Endothelial cell (in vitro differentiated cells): ENCODE results near the gene WDFY4. TPM values are rescaled to one million over a fixed set of nuclear protein-coding genes. Genes with fewer than 3 reads are reported as not detected.

Source experiments
- DNase-seq: peaks from one replicate; pipeline ENCODE4 v3.0.0; 2021; ENCODE audit warnings: low spot score
- H3K27ac Mint-ChIP-seq: one replicate; pipeline ENCODE4 v1.8.0; 2021; ENCODE audit warnings: mixed read lengths, inconsistent platforms; ENCODE audit not compliant: unreplicated experiment
- H3K27me3 Mint-ChIP-seq: one replicate; pipeline ENCODE4 v1.8.0; 2021; ENCODE audit warnings: mild to moderate bottlenecking, moderate library complexity, mixed read lengths, inconsistent platforms; ENCODE audit not compliant: unreplicated experiment
- H3K36me3 Mint-ChIP-seq: one replicate; pipeline ENCODE4 v1.8.0; 2021; ENCODE audit warnings: mild to moderate bottlenecking, low read depth, mixed read lengths, inconsistent platforms; ENCODE audit not compliant: unreplicated experiment
- H3K4me1 Mint-ChIP-seq: one replicate; pipeline ENCODE4 v1.8.0; 2021; ENCODE audit warnings: mild to moderate bottlenecking, mixed read lengths, inconsistent platforms; ENCODE audit not compliant: unreplicated experiment
- H3K4me3 Mint-ChIP-seq: one replicate; pipeline ENCODE4 v1.8.0; 2021; ENCODE audit warnings: mild to moderate bottlenecking, mixed read lengths, inconsistent platforms; ENCODE audit not compliant: unreplicated experiment
- H3K9me3 Mint-ChIP-seq: one replicate; pipeline ENCODE4 v1.8.0; 2021; ENCODE audit warnings: mixed read lengths, inconsistent platforms; ENCODE audit not compliant: unreplicated experiment
- CTCF ChIP-seq: fragments of 200-600 bp; sonication (generic); IDR thresholded peaks from one replicate; pipeline ENCODE4 v1.5.0; 2021; ENCODE audit warnings: antibody characterized with exemption; ENCODE audit not compliant: unreplicated experiment
- total RNA-seq: library from RNA; stranded (reverse); fragmentation: NEBNext Ultra II Directional; extraction: Animal tissue kit (Norgen Biotek cat#: 25700); gene quantifications from one replicate; pipeline ENCODE4 v1.2.1, GENCODE V29; 2021; ENCODE audit not compliant: unreplicated experiment

Gene WDFY4
- total RNA-seq, 1 donor from 2014 or later, result 0.54 TPM

GRCh38 chr10:48790457-48791044, 105.9 kb downstream of the WDFY4 start:
- H3K4me1 Mint-ChIP-seq, result no peaks in the 10 kb centered on the region
- no peaks in the 10 kb centered on the region for H3K9me3 Mint-ChIP-seq
- no peaks in the 10 kb centered on the region for H3K36me3 Mint-ChIP-seq
- DNase-seq, result no peak
- H3K27me3 Mint-ChIP-seq, result no peaks in the 10 kb centered on the region
- no peak for TF ChIP-seq CTCF
- no peak overlapping the region for H3K4me3 Mint-ChIP-seq
- H3K27ac Mint-ChIP-seq, result no peak overlapping the region

- H3K9me3 Mint-ChIP-seq, result no peaks in the 10 kb centered on the region
- H3K27me3 Mint-ChIP-seq, result no peaks in the 10 kb centered on the region
- no peak for TF ChIP-seq CTCF
- no peak overlapping the region for H3K4me3 Mint-ChIP-seq
- no peaks in the 10 kb centered on the region for H3K4me1 Mint-ChIP-seq
- H3K27ac Mint-ChIP-seq, result no peak overlapping the region
- no peaks in the 10 kb centered on the region for H3K36me3 Mint-ChIP-seq
- no peak for DNase-seq
Measured at GRCh38 chr10:48791267-48791928, 106.7 kb downstream of the WDFY4 start.

- Mint-ChIP-seq H3K4me1 (no peaks in the 10 kb centered on the region), H3K9me3 (no peaks in the 10 kb centered on the region), H3K4me3 (no peak overlapping the region), H3K36me3 (no peaks in the 10 kb centered on the region), H3K27ac (no peak overlapping the region), H3K27me3 (no peaks in the 10 kb centered on the region)
- DNase-seq, result no peak
- no peak for TF ChIP-seq CTCF
Measured at GRCh38 chr10:48792121-48792520, 107.4 kb downstream of the WDFY4 start.

- Mint-ChIP-seq H3K4me1 (no peaks in the 10 kb centered on the region), H3K4me3 (no peak overlapping the region), H3K27me3 (no peaks in the 10 kb centered on the region), H3K9me3 (no peaks in the 10 kb centered on the region), H3K36me3 (no peaks in the 10 kb centered on the region), H3K27ac (no peak overlapping the region)
- DNase-seq, result no peak
- TF ChIP-seq CTCF, result no peak
Measured at GRCh38 chr10:48792687-48793096, 108.0 kb downstream of the WDFY4 start.

GRCh38 chr10:48794074-48794473, 109.4 kb downstream of the WDFY4 start:
- DNase-seq, result no peak
- Mint-ChIP-seq H3K27me3 (no peaks in the 10 kb centered on the region), H3K4me1 (no peaks in the 10 kb centered on the region), H3K36me3 (peaks cover under 1% of the 10 kb centered on the region), H3K4me3 (no peak overlapping the region), H3K27ac (no peak overlapping the region), H3K9me3 (no peaks in the 10 kb centered on the region)
- no peak for TF ChIP-seq CTCF
